Esophagus squamous epithelium (tissue), 4 donors: Measurements from ENCODE around the gene ALDH4A1.

ENCODE experiments used
- CTCF ChIP-seq, 6 experiments: fragments of 450-650 bp in 4 of 6; fragments of 200-600 bp in 2 of 6; sonication (generic) in 2 of 6; IDR thresholded peaks; one replicate each; pipeline ENCODE4 v1.5.1; 2016 to 2019; ENCODE audit warnings: antibody characterized with exemption in 6 of 6, mild to moderate bottlenecking in 4 of 6, moderate library complexity in 4 of 6
- POLR2A ChIP-seq, 4 donors: fragments of 450-650 bp; IDR thresholded peaks; one replicate each; pipeline ENCODE4 v1.6.1; 2017; ENCODE audit warnings: antibody characterized with exemption in 4 of 4, mild to moderate bottlenecking in 4 of 4, moderate library complexity in 3 of 4

- TF ChIP-seq CTCF (IDR thresholded peaks at IDR 0.05) (no peak), POLR2A (IDR thresholded peaks at IDR 0.05) (no peak)
Measured at GRCh38 chr1:18924221-18924691, 21.9 kb upstream of the ALDH4A1 start.
